Breast epithelium (tissue), 4 donors: ENCODE results near the gene CLECL1. TPM values are rescaled to one million over a fixed set of nuclear protein-coding genes. Genes with fewer than 3 reads are reported as not detected.

Experiments
- DNase-seq, 2 donors: peaks; one replicate each; pipeline ENCODE4 v3.0.0-alpha.2; 2019; ENCODE audit warnings: low spot score in 2 of 2
- H3K27ac ChIP-seq, 2 donors: fragments of 200-600 bp; sonication (generic) in 1 of 2; one replicate each; pipeline ENCODE4 v1.5.1; 2016 to 2019; ENCODE audit warnings: mild to moderate bottlenecking in 1 of 2
- H3K27me3 ChIP-seq, 2 donors: fragments of 200-600 bp; sonication (generic) in 1 of 2; one replicate each; pipeline versions ENCODE4 v1.5.1 to v1.6.0; 2017 to 2019; ENCODE audit warnings: control low read depth in 1 of 2, mild to moderate bottlenecking in 1 of 2
- H3K36me3 ChIP-seq: fragments of 200-600 bp; one replicate; pipeline ENCODE4 v1.5.1; 2019
- H3K4me1 ChIP-seq, 2 donors: fragments of 200-600 bp; sonication (generic); one replicate each; pipeline ENCODE4 v1.5.1; 2016 to 2019; ENCODE audit warnings: control low read depth in 1 of 2
- H3K4me3 ChIP-seq, 3 donors: fragments of 200-600 bp; sonication (generic); 1 replicate in 2 of 3; 2 replicates in 1 of 3; pipeline ENCODE4 v1.5.1; 2016 to 2019; ENCODE audit warnings: mild to moderate bottlenecking in 3 of 3, moderate library complexity in 2 of 3
- H3K9me3 ChIP-seq, 2 donors: fragments of 200-600 bp; sonication (generic) in 1 of 2; one replicate each; pipeline ENCODE4 v1.5.1; 2016 to 2019; ENCODE audit warnings: control low read depth in 1 of 2
- CTCF ChIP-seq, 3 donors: fragments of 450-650 bp; IDR thresholded peaks; one replicate each; pipeline ENCODE4 v1.5.1; 2016 to 2017; ENCODE audit warnings: antibody characterized with exemption in 3 of 3, mild to moderate bottlenecking in 3 of 3, moderate library complexity in 3 of 3
- POLR2A ChIP-seq: fragments of 450-650 bp; IDR thresholded peaks from one replicate; pipeline ENCODE4 v1.6.1; 2016; ENCODE audit warnings: antibody characterized with exemption, mild to moderate bottlenecking, moderate library complexity
- POLR2AphosphoS5 ChIP-seq, 3 donors: sonication (generic); formaldehyde crosslinking; IDR thresholded peaks; one replicate each; pipeline ENCODE4 v1.6.1; 2017; ENCODE audit warnings: antibody characterized with exemption in 3 of 3
- intact Hi-C: fragments of 100-400 bp; cut with DNase I; formaldehyde crosslinking; loops from one replicate; pipeline ENCODE4 v1.15.1; 2023; ENCODE audit warnings: low total_unique reads
- total RNA-seq, 3 donors: library from RNA; depleted of rRNA; stranded (reverse); fragments of >200 nt; gene quantifications; one replicate each; pipeline ENCODE4 v1.1.0, GENCODE V29; 2016

Gene CLECL1
- total RNA-seq, 3 donors from 2014 or later = 0.80 to 1.0 TPM; not detected in 1

DNA sequence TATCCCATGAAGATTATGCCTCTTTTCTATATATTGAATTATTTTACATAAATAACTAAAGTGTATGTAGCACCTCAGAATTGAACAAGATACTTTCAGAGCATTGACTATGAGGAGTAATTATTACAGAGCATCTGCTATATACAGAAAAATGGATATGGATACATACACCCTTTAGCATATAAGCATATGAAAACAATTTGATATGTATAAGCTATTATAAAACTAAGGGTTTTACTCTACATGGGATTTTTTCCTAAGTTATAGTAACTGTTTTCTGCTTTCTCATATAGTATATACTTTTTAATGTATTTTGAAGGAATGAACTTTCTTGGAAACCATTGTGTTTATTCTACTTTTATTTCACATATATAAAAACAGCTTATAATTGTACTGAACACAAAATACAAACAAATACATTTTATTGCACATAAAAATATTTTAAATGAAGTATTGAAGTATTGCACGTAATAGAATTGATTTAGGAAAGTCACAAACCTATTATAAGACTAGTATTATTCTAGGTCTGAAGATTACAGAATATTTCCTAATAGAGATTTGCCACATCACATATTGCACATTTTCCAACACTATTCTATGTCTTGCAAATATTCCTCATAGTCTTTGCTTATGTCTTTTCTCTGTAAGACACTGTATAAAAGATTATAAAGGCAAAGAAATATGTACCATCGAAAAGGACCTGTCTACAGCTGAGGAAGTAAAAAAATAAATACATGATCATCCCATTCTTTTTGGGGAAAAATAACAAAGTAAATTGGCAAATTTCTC, 19.4 kb upstream of the CLECL1 start:
- intact Hi-C loops = loop anchor here (2.0 to 5.0 kb wide), 2 partner anchors 16 to 730 kb away; no protein-coding TSS in a partner anchor
- TF ChIP-seq CTCF (IDR thresholded peaks at IDR 0.05) (no peak), POLR2A (no peak), POLR2AphosphoS5 (IDR thresholded peaks at IDR 0.05) (no peak)
- no peaks in the 10 kb centered on the region for H3K36me3 ChIP-seq

GRCh38 chr12:9751204-9752144, 18.6 kb upstream of the CLECL1 start:
- Histone ChIP-seq H3K36me3 (no peaks in the 10 kb centered on the region), H3K4me3 (peak overlapping the region in 1 of 3 donors; percentile 15), H3K4me1 (no peaks in the 10 kb centered on the region), H3K27me3 (no peaks in the 10 kb centered on the region), H3K9me3 (no peaks in the 10 kb centered on the region), H3K27ac (no peak overlapping the region)
- TF ChIP-seq CTCF (IDR thresholded peaks at IDR 0.05) (peak in 1 of 3 donors; percentile 37), POLR2A (no peak), POLR2AphosphoS5 (IDR thresholded peaks at IDR 0.05) (no peak)
- intact Hi-C loops = loop anchor here (2.0 to 5.0 kb wide), 2 partner anchors 17 to 731 kb away; no protein-coding TSS in a partner anchor
- no peak for DNase-seq

More for the DNA sequence above, 19.4 kb upstream of the CLECL1 start:
- no peak for DNase-seq
- H3K4me3 ChIP-seq = no peak overlapping the region
- H3K27ac ChIP-seq = no peak overlapping the region
- H3K4me1 ChIP-seq = no peaks in the 10 kb centered on the region
- H3K27me3 ChIP-seq = no peaks in the 10 kb centered on the region
- H3K9me3 ChIP-seq = no peaks in the 10 kb centered on the region

DNA sequence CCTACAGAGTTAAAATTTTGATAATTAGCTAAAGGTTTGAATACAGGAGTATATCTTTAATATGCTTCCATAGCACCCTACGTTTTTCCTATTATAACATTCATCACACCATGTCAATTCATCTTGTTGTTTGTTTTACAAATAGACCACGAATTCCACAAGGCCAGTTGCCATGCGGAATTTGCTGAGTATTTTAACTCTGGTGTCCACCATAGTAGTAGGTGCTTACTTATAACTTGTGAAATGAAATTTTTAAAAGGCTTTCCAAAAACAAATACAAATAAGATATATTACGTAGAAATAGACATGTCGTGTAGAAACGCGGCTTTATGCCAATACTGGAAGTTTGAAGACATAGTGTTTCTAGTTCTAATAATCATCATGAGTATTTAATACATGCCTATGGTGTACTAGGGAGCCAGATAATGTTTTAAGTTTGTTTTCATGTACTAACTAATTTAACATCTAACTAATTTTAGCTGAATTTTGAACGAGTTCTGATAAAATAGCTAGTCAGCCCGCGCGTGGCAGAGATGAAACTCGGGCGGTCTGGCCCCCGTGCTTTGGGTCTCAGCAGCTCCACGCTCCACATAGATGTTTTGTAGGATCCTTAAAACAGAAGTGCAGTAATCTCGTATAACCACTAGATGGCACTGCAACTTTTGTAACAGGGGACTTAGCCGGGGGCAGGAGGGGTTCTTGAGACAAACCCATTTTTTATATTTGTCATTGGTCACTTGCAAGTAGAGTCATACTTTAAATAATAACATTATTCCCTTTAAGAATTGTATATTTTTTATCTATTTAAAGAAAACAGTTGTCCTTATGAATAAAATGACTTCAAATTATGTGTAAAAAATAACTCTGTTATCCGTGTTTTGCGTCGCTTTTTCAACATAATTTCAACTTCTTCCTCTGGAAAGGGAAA, 17.6 kb upstream of the CLECL1 start:
- Histone ChIP-seq H3K4me3 (peak overlapping the region in 1 of 3 donors; percentile 15), H3K36me3 (no peaks in the 10 kb centered on the region), H3K27me3 (no peaks in the 10 kb centered on the region), H3K9me3 (no peaks in the 10 kb centered on the region), H3K4me1 (no peaks in the 10 kb centered on the region), H3K27ac (no peak overlapping the region)
- TF ChIP-seq CTCF (IDR thresholded peaks at IDR 0.05) (peak; percentile 65 to 73 (median 70)), POLR2A (no peak), POLR2AphosphoS5 (IDR thresholded peaks at IDR 0.05) (no peak)
- peak in 1 of 2 donors; percentile 27 for DNase-seq
- intact Hi-C loops = loop anchor here (5.0 kb wide), 1 partner anchor 732 kb away; no protein-coding TSS in a partner anchor

- H3K4me3 ChIP-seq = no peak overlapping the region
- no peaks in the 10 kb centered on the region for H3K27me3 ChIP-seq
- intact Hi-C loops = loop anchor here (5.0 kb wide), 1 partner anchor 733 kb away; no protein-coding TSS in a partner anchor
- no peak overlapping the region for H3K27ac ChIP-seq
- H3K9me3 ChIP-seq = no peaks in the 10 kb centered on the region
- no peaks in the 10 kb centered on the region for H3K36me3 ChIP-seq
- TF ChIP-seq POLR2A (no peak), POLR2AphosphoS5 (IDR thresholded peaks at IDR 0.05) (no peak), CTCF (IDR thresholded peaks at IDR 0.05) (no peak)
- no peaks in the 10 kb centered on the region for H3K4me1 ChIP-seq
- DNase-seq = no peak
Observed at GRCh38 chr12:9749640-9750039, 16.7 kb upstream of the CLECL1 start.
